Fibroblast of mammary gland (primary cell): ENCODE data around the gene IL5.

Experiments used
- DNase-seq: peaks from one replicate; pipeline ENCODE4 v3.0.0-alpha.2; 2010; ENCODE audit warnings: low read depth
- H3K4me3 ChIP-seq: 2 replicates; pipeline ENCODE4 v1.5.1; 2011; ENCODE audit warnings: low read depth, mild to moderate bottlenecking, low read length, moderate library complexity; ENCODE audit not compliant: control insufficient read depth
- CTCF ChIP-seq: conservative IDR thresholded peaks from 2 replicates; pipeline ENCODE4 v1.5.1; 2011; ENCODE audit warnings: low read depth, low read length, inconsistent platforms; ENCODE audit not compliant: control insufficient read depth, insufficient read depth

Gene IL5

GRCh38 chr5:132493821-132494220 is 49.5 kb downstream of the IL5 start:
- no peak overlapping the region for H3K4me3 ChIP-seq
- DNase-seq, result no peak
- no peak for TF ChIP-seq CTCF

- no peak for TF ChIP-seq CTCF
- no peak overlapping the region for H3K4me3 ChIP-seq
- DNase-seq, result no peak
Observed at GRCh38 chr5:132493241-132493640, 50.1 kb downstream of the IL5 start.

GRCh38 chr5:132492386-132493125 is 50.8 kb downstream of the IL5 start:
- H3K4me3 ChIP-seq, result no peak overlapping the region

More at GRCh38 chr5:132492386-132493125, 50.8 kb downstream of the IL5 start:
- DNase-seq, result no peak
- no peak for TF ChIP-seq CTCF
